Hepatocyte (in vitro differentiated cells): Measurements from ENCODE around the gene PROCR. TPM values are rescaled to one million over a fixed set of nuclear protein-coding genes. Genes with fewer than 3 reads are reported as not detected.
"Not testable (repeated sequence)": the region's sequence is repeated elsewhere in the genome, so short reads cannot be mapped to it uniquely, and the experiment has no call there.

Experiments
- DNase-seq: peaks from one replicate; pipeline ENCODE4 v3.0.0-alpha.2; 2016; ENCODE audit warnings: low spot score
- H2AFZ ChIP-seq: fragments of 200-600 bp; sonication (generic); 2 replicates; pipeline ENCODE4 v1.6.0; 2016; ENCODE audit warnings: antibody characterized with exemption, mild to moderate bottlenecking
- H3K27ac ChIP-seq: fragments of 200-600 bp; sonication (generic); 2 replicates; pipeline ENCODE4 v1.5.1; 2016; ENCODE audit warnings: mild to moderate bottlenecking
- H3K27me3 ChIP-seq: fragments of 200-600 bp; sonication (generic); 2 replicates; pipeline ENCODE4 v1.6.1; 2016
- H3K36me3 ChIP-seq: fragments of 200-600 bp; sonication (generic); replicated peaks from 2 replicates; pipeline ENCODE4 v1.5.1; 2016; ENCODE audit warnings: low read depth; ENCODE audit not compliant: insufficient read depth
- H3K4me1 ChIP-seq: fragments of 200-600 bp; sonication (generic); 2 replicates; pipeline ENCODE4 v1.5.1; 2016; ENCODE audit warnings: mild to moderate bottlenecking, moderate library complexity; ENCODE audit not compliant: insufficient read depth
- H3K4me2 ChIP-seq: fragments of 200-600 bp; sonication (generic); 2 replicates; pipeline ENCODE4 v1.6.0; 2016
- H3K4me3 ChIP-seq: fragments of 200-600 bp; sonication (generic); 2 replicates; pipeline ENCODE4 v1.5.1; 2016; ENCODE audit warnings: mild to moderate bottlenecking
- H3K79me2 ChIP-seq: fragments of 200-600 bp; sonication (generic); 2 replicates; pipeline ENCODE4 v1.6.0; 2017; ENCODE audit warnings: mild to moderate bottlenecking
- H3K9me2 ChIP-seq: fragments of 200-600 bp; sonication (generic); replicated peaks from 2 replicates; pipeline ENCODE4 v1.6.0; 2017; ENCODE audit warnings: mild to moderate bottlenecking; ENCODE audit not compliant: insufficient read depth
- H3K9me3 ChIP-seq: fragments of 200-600 bp; sonication (generic); 2 replicates; pipeline ENCODE4 v1.5.1; 2016; ENCODE audit warnings: low read depth, mild to moderate bottlenecking
- H4K20me1 ChIP-seq: fragments of 200-600 bp; sonication (generic); 2 replicates; pipeline ENCODE4 v1.6.0; 2016; ENCODE audit warnings: mild to moderate bottlenecking; ENCODE audit not compliant: insufficient read depth, poor library complexity, severe bottlenecking
- CTCF ChIP-seq: fragments of 200-600 bp; sonication (generic); IDR thresholded peaks from 2 replicates; pipeline ENCODE4 v1.5.1; 2016; ENCODE audit warnings: antibody characterized with exemption, mild to moderate bottlenecking; ENCODE audit not compliant: poor library complexity
- EZH2 ChIP-seq: fragments of 200-600 bp; sonication (generic); IDR thresholded peaks from 2 replicates; pipeline ENCODE4 v1.6.1; 2016; ENCODE audit warnings: antibody characterized with exemption, mild to moderate bottlenecking, borderline replicate concordance
- EZH2phosphoT487 ChIP-seq: fragments of 200-600 bp; sonication (generic); IDR thresholded peaks from one replicate; pipeline ENCODE4 v1.6.1; 2018; ENCODE audit warnings: antibody characterized with exemption, mild to moderate bottlenecking, low read depth, moderate library complexity; ENCODE audit not compliant: unreplicated experiment, severe bottlenecking
- WGBS: methylation state at CpG from one replicate; pipeline ENCODE4 v1.1.6; 2016; ENCODE audit warnings: low lambda C conversion rate; ENCODE audit errors: missing lambda C conversion rate; 5-methylcytosine and 5-hydroxymethylcytosine counted together
- polyA plus RNA-seq: library from polyadenylated mRNA; unstranded; fragments of >200 nt; fragmentation: Nextera tagmentation; extraction: Ambion mirVana; gene quantifications from 2 replicates; pipeline ENCODE4 v1.2.1, GENCODE V29; 2016
- total RNA-seq: library from RNA; depleted of rRNA; stranded (reverse); fragments of >200 nt; gene quantifications from 2 replicates; pipeline ENCODE4 v1.2.3, GENCODE V29; 2014

The PROCR gene
- total and polyA plus RNA-seq, 2 experiments from 2014 or later: 7.7 to 14.1 TPM

- not testable (repeated sequence) for H3K4me1 ChIP-seq, DNase-seq, H3K4me2 ChIP-seq, H2AFZ ChIP-seq, H3K27ac ChIP-seq, H4K20me1 ChIP-seq, H3K27me3 ChIP-seq, H3K9me3 ChIP-seq, H3K9me2 ChIP-seq, H3K79me2 ChIP-seq, H3K36me3 ChIP-seq, H3K4me3 ChIP-seq
Observed at GRCh38 chr20:35164531-35164930, 7.3 kb upstream of the PROCR start.

GRCh38 chr20:35165221-35166185 is 6.4 kb upstream of the PROCR start:
- no peak overlapping the region for H2AFZ ChIP-seq
- no peaks in the 10 kb centered on the region for H3K4me1 ChIP-seq
- H4K20me1 ChIP-seq: no peaks in the 10 kb centered on the region
- no peak overlapping the region for H3K4me3 ChIP-seq
- no peaks in the 10 kb centered on the region for H3K36me3 ChIP-seq
- no peaks in the 10 kb centered on the region for H3K79me2 ChIP-seq
- DNase-seq: no peak
- no peaks in the 10 kb centered on the region for H3K9me2 ChIP-seq
- no peak overlapping the region for H3K4me2 ChIP-seq
- no peaks in the 10 kb centered on the region for H3K9me3 ChIP-seq
- WGBS: 83% methylated on average over 2 of the region's 4 CpGs
- H3K27ac ChIP-seq: no peak overlapping the region
- no peaks in the 10 kb centered on the region for H3K27me3 ChIP-seq
- no peak for TF ChIP-seq EZH2
- no peak for TF ChIP-seq CTCF
- no peak for TF ChIP-seq EZH2phosphoT487

- Histone ChIP-seq H3K9me2 (no peaks in the 10 kb centered on the region), H3K36me3 (no peaks in the 10 kb centered on the region), H3K27ac (no peak overlapping the region), H3K79me2 (no peaks in the 10 kb centered on the region), H2AFZ (no peak overlapping the region), H3K4me2 (no peak overlapping the region), H3K4me3 (no peak overlapping the region), H3K4me1 (no peaks in the 10 kb centered on the region), H4K20me1 (no peaks in the 10 kb centered on the region), H3K27me3 (no peaks in the 10 kb centered on the region), H3K9me3 (no peaks in the 10 kb centered on the region)
- TF ChIP-seq CTCF: no peak
- no peak for TF ChIP-seq EZH2
- no peak for TF ChIP-seq EZH2phosphoT487
- WGBS: 68% methylated on average over 5 of the region's 5 CpGs
- DNase-seq: no peak
Observed at GRCh38 chr20:35166242-35166830, 5.5 kb upstream of the PROCR start.

- Histone ChIP-seq H3K27ac (no peak overlapping the region), H2AFZ (no peak overlapping the region), H3K4me3 (no peak overlapping the region), H3K4me2 (no peak overlapping the region), H3K9me3 (no peaks in the 10 kb centered on the region), H4K20me1 (no peaks in the 10 kb centered on the region), H3K27me3 (no peaks in the 10 kb centered on the region), H3K9me2 (no peaks in the 10 kb centered on the region), H3K79me2 (no peaks in the 10 kb centered on the region), H3K4me1 (no peaks in the 10 kb centered on the region), H3K36me3 (no peaks in the 10 kb centered on the region)
- no peak for TF ChIP-seq EZH2phosphoT487
- no peak for TF ChIP-seq EZH2
- TF ChIP-seq CTCF: no peak
- no peak for DNase-seq
- WGBS: 97% methylated on average over 1 of the region's 1 CpG
Observed at GRCh38 chr20:35167787-35168186, 4.1 kb upstream of the PROCR start.

- DNase-seq, H3K4me1 ChIP-seq, H3K4me3 ChIP-seq, H2AFZ ChIP-seq, H3K9me2 ChIP-seq, H3K36me3 ChIP-seq, H4K20me1 ChIP-seq, H3K27me3 ChIP-seq, H3K27ac ChIP-seq, H3K4me2 ChIP-seq, H3K79me2 ChIP-seq, H3K9me3 ChIP-seq: not testable (repeated sequence)
- WGBS: 82% methylated on average over 4 of the region's 4 CpGs
Observed at GRCh38 chr20:35168701-35169409, 3.0 kb upstream of the PROCR start.
